Left lobe of liver (tissue), 2 donors: ENCODE results near the gene GSTT4. TPM values are rescaled to one million over a fixed set of nuclear protein-coding genes. Genes with fewer than 3 reads are reported as not detected.
"Not testable (repeated sequence)": the region's sequence is repeated elsewhere in the genome, so short reads cannot be mapped to it uniquely, and the experiment has no call there.

Source experiments
- ATAC-seq: fragments of 200-7000 bp; cut with Tn5 transposase; one replicate; pipeline ENCODE4 v1.9.1; 2020; ENCODE audit warnings: mild to moderate bottlenecking, moderate library complexity
- DNase-seq: peaks from one replicate; pipeline ENCODE4 v3.0.0-alpha.2; 2020; ENCODE audit warnings: low spot score
- total RNA-seq: library from RNA; stranded (reverse); gene quantifications from one replicate; pipeline ENCODE4 v1.2.1, GENCODE V29; 2021
- donor health status: DM: no; HTN: no; CAD: no; lungs with moderate emphysema.
- donor health status: DM: no; HTN: yes; CAD: no.

Gene GSTT4
- total RNA-seq, 1 donor from 2014 or later, result not detected

DNA sequence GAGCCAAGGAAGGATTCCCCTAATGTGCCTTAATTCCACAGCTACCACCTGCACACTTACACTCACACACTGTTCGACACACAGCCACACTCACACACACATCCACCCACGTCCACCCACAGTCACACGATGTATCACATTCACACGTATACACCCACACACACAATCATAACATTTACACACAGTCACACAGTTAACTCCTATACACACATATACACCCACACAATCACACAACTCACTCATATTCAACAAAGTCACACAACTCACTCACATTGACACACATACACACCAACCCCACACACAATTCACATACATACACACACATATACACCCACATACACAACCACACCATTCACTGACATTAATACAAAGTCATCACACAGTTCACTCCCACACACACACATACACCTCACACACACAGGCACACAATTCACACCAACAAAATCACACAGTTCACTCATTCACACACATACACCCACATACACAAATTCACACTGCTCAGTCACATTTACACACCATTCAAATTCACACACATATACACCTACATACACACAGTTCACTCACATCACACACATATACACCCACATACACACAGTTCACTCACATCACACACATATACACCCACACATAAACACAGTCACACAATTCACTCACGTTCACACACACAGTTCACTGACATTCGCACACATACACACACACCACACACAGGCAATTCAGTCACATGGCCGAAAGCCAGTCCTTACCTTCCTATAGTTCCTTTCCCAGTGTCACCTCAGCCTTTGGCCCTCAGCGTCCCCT is 50.9 kb downstream of the GSTT4 start:
- ATAC-seq, DNase-seq: not testable (repeated sequence)

- not testable (repeated sequence) for ATAC-seq
Measured at GRCh38 chr22:23953485-23953884, 51.8 kb downstream of the GSTT4 start.

GRCh38 chr22:23952794-23953405 is 52.4 kb downstream of the GSTT4 start:
- not testable (repeated sequence) for DNase-seq, ATAC-seq

More at GRCh38 chr22:23953485-23953884, 51.8 kb downstream of the GSTT4 start:
- not testable (repeated sequence) for DNase-seq

GRCh38 chr22:23951383-23951782 is 53.9 kb downstream of the GSTT4 start:
- ATAC-seq, DNase-seq: not testable (repeated sequence)

- not testable (repeated sequence) for DNase-seq, ATAC-seq
Measured at GRCh38 chr22:23949764-23950163, 55.5 kb downstream of the GSTT4 start.

Other genes starting within 250 kb of the GSTT4 start
- gene C22orf15, start 242.5 kb downstream of the GSTT4 start, total RNA-seq, result not detected
- 320 TPM for gene CHCHD10, start 237.5 kb downstream of the GSTT4 start, total RNA-seq
- 0.38 TPM for gene MMP11, start 232.6 kb downstream of the GSTT4 start, total RNA-seq
- 25.7 TPM for gene SMARCB1, start 218.5 kb downstream of the GSTT4 start, total RNA-seq
- gene DERL3, start 166.4 kb downstream of the GSTT4 start, total RNA-seq, result 4.7 TPM
- 6.8 TPM for gene SLC2A11, start 147.6 kb downstream of the GSTT4 start, total RNA-seq
- 81.5 TPM for gene MIF, start 111.1 kb downstream of the GSTT4 start, total RNA-seq
- gene GSTT2B, start 44.3 kb downstream of the GSTT4 start, total RNA-seq, result 2.9 TPM
- gene DDTL, start 38.6 kb downstream of the GSTT4 start, total RNA-seq, result not detected
- gene DDT, start 31.0 kb downstream of the GSTT4 start, total RNA-seq, result 366 TPM
- not detected for gene GSTT2, start 25.3 kb downstream of the GSTT4 start, total RNA-seq
- 22.4 TPM for gene CABIN1, start 5.9 kb upstream of the GSTT4 start, total RNA-seq
- 1.4 TPM for gene SUSD2, start 176.0 kb upstream of the GSTT4 start, total RNA-seq
- 11.5 TPM for gene GGT5, start 239.6 kb upstream of the GSTT4 start, total RNA-seq